ENCODE results near the gene TADA2B.

TADA2B gene, protein sequence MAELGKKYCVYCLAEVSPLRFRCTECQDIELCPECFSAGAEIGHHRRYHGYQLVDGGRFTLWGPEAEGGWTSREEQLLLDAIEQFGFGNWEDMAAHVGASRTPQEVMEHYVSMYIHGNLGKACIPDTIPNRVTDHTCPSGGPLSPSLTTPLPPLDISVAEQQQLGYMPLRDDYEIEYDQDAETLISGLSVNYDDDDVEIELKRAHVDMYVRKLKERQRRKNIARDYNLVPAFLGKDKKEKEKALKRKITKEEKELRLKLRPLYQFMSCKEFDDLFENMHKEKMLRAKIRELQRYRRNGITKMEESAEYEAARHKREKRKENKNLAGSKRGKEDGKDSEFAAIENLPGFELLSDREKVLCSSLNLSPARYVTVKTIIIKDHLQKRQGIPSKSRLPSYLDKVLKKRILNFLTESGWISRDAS

DNA sequence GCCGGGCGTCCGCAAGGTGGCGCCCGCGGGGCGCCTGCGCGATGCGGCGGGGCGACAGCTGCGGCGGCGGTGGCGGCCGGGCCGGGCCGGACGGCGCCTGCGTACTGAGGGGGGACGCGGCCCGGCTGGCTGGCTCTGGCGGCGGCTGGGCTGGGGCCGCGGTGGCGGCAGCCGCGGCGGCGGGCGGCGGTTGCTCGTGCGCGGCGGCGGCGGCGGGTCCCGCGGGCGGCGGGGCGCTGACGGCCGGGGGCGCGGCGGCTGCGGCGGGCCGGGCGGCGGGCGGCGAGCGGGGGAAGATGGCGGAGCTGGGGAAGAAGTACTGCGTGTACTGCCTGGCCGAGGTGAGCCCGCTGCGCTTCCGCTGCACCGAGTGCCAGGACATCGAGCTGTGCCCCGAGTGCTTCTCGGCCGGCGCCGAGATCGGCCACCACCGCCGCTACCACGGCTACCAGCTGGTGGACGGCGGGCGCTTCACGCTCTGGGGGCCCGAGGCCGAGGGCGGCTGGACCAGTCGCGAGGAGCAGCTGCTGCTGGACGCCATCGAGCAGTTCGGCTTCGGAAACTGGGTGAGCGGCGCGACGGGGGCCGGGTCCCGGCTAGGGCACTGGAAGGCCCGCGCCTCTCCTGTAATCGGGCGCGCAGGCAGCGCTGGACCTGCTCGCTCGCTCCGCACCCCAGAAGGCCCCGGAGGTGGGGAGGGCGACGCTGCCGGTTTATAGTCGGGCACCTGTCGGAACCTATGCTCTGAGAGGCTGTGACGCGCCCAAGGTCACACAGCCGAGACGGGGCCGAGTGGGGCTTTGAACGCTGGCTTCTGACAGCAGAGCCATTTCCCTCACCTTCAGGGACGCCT, at the start of gene TADA2B:
TSS of gene TADA2B (plus strand) at position 89 of the 853 bp plus-strand sequence. CDS start at position 297, 208 bp downstream.
- DNase-seq = peak in 3 of 4 experiments; percentile 50 to 58 (median 54)

DNA sequence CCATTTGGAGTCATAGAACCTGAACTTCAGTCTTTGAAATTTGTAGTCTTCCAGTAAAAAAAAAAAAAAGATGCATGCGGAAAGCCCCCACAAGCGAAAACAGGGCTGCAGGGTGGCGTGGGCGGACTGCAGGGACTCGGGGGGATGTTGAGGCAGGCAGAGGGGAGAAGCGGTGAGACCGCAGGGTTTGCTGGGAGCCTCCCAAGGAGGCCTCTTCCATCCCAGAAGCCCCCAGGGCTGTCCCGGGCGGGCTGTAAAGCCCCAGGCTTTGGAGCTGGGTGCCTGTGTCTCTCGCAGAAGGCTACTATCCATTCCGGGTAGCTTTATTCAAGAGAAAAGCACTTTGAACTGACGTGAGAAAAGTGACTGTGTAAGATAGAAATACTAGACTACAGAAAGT, 46.7 kb upstream of the TADA2B start:
- no peak for DNase-seq

DNA sequence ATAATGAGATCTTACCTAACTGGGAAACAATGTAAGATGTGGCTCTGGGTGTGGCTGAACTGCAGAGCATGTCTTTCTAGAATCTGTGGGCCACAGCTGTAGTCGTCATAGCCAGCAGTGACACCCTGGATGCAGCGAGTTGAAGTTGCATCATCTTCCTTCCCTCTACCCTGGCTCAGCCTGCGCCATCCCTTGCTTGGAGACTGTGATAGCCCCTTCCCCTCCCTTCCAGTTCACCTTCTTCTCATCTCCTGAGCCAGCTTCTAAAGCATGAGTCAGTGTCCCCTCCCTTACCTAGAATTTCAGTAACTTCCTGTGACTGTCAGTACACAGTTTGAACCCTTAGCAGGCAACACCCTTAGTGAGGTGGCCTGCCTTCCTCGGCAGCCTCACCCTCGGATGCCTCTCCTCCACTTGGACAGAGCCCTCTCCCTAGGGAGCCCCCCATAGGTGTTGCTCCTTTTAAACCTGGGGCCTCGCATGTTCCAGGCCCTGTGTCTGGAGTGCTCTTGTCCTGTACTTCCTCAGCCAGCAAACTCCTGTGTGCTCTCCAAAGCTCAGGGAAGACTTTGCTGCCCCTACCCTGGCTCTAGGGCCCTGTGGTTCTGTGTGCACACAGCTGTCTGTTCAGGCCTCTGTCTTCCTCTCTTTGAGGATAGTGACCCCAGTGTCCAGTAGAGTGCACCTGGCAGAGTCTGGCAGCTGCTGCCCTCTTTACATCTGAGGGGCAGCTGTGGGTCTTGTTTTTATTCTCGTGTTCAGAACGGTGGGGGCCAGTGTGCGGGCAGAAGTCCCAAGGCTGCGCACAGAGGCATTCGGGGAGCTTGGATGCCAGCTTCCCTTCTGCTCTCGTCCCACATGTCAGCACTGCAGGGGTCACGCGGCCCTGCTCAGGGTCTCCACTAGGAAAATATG, 43.7 kb upstream of the TADA2B start:
- no peak for DNase-seq

DNA sequence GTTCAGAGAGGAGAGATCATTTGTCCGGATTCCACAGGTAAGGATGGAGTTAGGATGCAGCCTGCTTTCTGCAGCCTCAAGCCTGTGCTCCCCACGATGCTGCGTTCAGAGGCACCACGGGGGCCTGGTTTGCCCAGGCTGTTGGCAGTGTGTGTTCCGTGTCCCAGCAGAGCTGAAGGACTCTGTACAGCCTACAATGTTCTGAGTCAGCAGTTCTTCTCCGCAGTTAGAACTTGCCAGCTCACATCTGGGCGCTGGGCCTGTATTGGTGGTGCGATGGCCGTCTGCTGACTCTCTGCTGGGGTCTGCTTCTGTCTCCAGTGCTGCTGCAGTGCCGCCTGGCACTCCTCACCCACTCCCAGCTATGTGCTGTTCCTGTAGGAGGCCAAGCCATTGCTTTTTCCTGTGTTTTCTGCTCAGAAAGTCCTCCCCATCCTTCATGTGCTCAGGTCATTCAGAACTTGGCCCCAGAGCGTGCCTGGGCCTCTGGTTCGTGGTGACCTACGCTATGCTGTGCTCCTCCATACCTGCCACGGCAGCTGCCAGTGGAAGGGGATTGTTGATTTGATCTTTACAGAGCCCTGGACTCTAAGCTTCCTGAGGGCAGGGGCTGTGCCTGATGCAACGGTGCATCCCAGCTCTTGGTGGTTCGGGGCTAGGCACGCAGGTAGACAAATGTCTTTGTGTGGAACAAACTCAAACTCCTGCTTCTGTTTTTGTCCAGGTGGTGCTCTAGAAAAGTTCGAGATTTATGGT, 42.6 kb upstream of the TADA2B start:
- DNase-seq = no peak

DNA sequence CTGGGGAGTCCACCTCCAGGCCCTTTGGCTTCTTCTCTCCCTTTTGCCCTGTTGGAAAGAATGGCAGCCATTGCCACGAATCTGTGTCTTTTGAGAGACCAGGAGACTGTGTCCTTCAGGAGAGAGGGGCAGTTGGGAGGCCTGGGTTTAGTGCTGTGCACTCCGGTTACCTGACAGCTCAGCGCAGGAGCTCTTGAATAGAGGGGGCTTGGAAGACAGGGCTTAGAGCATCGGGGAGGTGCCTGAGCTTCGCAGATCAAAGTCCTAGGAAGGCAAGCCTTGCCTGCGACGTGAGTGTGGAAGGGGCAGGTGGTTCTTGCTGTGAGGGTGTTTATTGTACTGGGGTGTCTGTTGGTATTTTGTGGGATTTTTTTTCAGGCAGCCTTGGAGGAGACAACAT, 41.9 kb upstream of the TADA2B start:
- DNase-seq = no peak

DNA sequence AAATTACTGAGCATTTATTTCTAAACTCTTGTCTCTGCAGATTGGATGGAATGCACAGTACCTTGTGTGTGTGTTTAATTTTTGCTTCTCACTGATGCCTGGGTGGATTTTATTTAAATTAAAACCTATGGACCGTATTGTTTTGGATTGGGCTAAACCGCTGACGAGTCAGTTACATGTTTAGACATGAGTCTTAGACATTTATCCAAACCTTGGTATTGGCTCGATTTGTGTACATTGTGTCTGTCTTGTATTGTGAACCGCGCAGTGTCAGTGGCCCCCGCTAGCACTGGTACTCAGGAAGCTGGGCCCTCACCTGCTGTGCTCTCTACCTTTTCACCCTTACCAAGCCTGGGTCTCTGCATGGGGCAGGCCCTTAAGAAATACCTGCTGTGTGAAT, 40.8 kb upstream of the TADA2B start:
- DNase-seq = no peak

DNA sequence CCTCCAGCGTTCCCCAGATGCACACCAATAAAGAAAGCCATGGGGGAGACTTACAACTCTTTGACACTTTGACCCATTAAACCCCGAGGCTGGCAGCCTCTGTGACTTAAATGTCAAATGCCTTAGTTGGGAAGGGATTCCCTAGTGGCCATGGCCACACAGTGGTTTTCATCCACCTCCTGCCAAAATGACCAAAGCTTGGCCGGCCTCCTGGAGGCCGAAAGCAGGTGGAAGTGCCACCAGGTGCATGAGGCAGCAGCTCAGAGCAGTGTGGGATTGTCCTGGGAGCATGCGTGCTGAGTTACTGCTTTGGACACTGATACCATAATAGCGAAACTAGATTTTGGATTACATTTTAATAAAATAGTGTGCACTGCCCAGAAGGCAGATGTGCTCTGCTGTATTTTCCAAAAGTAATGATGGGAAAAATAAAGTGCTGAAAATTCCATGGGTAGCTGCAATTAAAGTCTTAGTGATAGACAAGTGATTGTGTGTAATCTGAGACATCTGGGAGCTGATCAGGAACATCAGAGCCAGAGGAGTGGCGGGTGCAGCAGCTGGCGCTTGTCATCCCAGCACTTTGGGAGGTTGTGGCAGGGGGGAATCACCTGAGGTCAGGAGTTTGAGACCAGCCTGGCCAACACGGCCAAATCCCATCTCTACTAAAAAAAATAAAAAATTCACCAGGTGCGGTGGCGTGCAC, 39.8 kb upstream of the TADA2B start:
- DNase-seq = no peak

DNA sequence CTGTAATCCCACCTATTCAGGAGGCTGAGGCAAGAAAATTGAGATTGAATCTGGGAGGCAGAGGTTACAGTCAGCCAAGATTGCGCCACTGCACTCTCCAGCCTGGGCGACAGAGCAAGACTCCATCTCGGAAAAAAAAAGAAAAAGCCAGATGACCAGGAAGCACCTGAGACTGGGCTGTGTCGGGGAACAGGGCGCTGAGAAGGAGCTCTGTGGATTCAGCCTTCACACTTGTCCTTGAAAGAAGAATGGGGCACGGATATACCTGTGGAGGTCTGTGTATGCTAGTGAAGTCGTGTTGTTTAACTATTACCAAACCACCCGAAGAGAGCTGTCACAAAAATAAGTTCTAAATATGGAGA, 39.3 kb upstream of the TADA2B start:
- no peak for DNase-seq

DNA sequence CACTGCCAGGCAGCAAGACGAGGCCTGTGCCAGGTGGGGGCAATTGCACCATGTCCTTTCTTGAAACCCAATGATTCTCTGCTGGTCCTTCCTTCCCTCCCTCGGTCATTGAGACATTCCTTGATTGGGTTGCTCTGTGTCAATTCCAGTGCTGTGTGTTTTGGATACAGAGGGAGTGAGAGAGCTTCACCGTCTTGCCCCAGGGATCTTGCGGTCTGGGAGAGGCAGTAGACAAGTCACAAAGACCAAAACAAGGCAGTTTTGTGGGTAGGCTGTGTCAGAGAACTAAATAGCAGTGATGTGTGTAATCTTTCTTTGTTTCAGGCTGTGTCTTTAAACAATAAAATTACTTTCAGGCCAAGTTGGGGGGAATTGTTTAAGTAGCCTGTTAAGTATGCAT, 38.8 kb upstream of the TADA2B start:
- no peak for DNase-seq

DNA sequence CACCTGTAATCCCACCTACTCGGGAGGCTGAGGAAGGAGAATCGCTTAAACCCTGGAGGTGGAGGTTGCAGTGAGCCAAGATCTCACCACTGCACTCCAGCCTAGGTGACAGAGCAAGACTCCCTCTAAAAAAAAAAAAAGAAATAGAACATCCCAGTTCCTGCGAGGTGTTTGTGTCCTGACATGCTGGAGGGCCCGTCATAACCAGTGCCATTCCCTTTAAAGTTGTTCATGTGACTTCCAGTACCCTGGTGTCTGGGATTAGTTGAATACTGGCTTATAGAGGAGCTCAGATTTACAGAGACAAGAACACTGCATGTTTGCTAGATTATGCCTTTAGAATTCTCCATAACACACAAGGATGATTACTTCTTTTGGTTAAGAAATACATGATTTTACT, 37.6 kb upstream of the TADA2B start:
- DNase-seq = no peak

DNA sequence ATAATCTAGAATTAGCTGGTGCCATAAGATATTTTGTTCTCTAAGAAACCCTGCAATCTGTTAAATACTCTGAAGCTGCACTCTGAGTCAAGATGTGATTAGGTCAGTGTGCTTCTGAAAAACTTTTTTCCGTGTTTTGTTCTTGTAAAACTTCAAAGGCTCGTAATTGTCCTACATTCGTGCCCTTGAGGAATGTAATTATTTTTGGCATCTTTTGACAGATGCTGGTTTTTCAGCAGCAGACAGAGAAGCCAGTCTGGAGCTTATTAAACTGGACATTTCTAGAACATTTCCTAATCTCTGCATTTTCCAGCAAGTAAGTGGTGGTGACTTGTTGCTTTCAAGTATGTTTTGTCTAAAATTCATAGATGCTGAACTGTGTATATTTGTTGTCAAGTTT, 36.8 kb upstream of the TADA2B start:
- DNase-seq = no peak

DNA sequence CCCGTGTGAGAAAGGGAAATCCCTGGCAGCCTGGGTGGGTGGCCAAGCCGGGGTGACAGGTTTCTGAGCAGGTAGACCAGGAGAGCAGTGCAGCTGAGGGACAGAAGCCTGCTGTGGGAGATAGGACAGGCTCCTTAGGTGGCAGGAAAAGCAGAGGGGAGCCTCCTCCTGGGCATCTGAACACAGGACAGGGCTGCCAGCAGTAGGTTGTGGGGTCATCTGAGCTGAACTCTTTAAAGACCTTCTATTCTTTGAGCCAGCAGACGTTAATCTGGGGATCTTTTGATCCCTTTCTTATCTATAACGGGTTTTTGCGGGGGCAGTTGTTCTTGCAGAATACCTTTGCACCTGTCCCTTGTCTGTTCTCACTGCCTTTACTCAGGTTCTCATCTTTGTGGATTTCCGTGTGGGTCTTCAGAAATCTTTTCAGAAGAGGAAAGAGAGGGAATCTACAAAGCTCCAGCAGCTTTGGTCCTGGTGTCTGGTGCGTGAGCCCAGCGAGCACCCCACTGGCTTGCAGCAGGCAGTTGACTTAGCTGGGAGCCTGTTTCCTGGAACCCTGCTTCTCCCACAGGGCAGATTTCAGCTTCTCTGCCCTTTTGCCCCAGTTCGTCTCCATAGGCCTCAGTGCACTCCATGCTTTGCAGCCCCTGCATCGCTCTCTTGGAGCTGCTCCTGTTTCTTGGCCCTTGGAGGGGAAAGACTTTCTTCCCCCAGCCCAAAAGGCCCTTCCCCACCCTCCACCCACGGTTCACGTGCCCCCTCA, 35.8 kb upstream of the TADA2B start:
- DNase-seq = no peak

DNA sequence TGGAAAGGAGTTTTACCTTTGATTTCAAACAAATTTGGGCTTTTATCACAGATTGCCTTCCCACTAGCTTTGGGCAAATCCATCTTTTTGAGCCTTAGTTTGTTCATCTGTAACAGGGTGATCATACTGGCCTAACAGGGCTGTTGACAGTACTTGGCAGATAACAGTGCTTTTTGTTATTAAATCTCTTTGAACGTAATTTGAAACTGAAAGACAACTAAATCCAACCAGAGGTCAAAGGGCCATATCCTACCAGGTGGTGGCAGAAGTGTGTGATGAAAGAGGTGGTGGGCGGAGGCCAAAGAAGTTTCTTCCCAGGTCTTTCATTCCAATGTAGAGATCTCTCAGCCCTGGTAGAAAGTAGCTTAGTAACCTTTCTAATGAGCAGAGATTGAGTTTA, 35.2 kb upstream of the TADA2B start:
- no peak for DNase-seq

DNA sequence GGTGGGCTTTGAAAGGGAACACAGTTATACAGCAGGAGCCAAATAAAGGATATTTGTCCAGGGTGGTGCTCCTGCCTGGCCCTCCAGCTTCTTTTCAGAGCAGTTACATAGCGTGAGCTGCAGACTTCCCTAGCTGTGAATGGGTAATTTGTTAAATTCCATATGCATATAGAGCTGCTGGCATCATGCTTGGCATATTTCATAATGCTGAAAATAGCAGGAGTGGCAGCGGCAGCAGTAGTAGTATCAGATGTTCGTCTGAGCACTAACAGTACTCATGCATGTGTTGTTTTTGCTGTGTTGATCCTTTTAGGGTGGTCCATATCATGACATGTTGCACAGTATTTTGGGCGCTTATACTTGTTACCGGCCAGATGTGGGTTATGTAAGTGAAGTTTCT, 33.6 kb upstream of the TADA2B start:
- DNase-seq = no peak

DNA sequence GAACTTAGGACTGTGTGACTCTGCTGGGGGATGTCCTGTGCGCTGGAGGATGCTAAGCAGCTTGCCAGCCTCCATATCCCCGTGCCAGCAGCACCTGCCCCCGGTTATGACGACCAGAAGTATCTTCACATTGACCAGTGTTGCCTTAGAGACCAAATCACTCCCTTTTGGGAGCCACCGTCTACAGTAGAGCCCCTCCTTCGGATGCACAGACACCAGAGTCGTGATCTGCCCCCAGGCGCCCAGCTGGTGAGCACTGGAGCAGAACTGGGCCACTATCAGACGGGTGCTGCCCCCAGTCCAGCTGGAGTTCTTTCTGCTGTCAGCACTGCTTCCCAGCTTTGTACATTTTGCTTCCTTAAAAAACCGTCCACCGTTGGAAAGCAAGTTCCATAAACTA, 30.0 kb upstream of the TADA2B start:
- no peak for DNase-seq

DNA sequence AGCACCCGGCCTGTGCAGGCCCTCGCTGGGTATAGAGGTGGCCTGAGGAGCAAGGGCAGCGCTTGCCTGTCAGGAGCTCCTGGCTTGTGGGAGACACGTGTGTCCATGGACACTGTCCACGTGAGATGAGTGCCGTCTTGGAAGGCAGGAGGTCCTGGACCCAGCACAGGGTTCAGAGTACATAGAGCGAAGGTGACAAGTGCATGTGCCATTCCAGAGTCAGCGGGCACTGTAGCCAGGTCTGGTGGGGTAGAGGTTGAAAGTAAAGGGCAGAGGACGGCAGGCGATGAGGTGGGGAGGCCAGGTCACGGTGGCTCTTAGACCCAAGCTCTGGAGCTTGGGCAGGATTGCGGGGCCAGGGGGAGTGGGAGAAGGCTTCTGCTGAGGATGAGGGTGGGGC, 28.4 kb upstream of the TADA2B start:
- no peak for DNase-seq

DNA sequence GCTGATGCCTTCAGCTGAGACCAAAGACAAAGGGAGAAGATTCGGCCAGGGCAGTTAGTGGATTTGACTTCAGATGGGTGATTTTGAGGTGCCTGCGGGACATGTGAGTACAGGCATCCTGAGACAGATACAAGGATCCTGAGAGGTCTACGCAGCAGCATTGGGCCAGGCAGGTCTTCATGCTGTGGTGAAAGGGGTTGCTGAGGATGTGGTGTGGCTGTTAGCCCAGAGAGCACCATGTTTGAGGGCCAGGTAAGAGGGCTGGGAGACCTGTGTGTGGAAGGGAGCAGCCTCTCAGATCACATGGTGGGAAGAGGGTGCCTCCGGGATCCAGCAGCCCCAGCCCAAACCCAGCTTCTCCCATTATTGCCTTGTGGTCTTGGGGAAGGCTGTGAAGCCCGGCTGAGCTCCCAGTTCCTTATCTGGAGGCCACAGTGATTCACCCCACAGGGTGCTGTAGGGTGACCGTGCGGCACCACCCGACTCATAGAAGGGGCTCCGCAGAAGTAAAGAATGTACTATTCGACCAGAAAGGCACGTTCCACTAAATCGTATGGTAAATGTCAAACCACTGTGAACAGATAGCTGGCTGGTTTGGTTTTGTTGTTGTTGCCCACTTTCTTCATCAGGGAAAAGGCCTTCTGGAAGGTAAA, 27.7 kb upstream of the TADA2B start:
- no peak for DNase-seq

DNA sequence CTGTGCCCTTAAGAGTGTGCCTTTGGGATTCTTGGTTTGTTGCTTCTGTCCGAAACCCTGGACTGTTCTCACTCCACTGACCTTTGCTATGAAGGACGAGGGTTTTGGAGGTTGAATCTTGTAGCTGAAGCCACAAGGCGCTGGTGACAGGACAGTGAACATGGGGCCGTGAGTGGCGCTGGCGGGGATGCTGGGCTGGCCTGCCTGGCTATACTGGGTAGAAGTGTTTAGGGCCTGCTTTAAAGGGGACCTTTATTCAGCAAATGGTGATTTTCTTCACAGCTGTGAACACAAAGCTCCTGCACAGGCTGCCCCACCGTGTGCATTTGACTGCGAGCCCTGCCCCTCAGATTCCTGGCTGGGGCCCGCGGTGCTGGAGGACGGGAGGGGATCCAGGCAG, 27.1 kb upstream of the TADA2B start:
- no peak for DNase-seq

DNA sequence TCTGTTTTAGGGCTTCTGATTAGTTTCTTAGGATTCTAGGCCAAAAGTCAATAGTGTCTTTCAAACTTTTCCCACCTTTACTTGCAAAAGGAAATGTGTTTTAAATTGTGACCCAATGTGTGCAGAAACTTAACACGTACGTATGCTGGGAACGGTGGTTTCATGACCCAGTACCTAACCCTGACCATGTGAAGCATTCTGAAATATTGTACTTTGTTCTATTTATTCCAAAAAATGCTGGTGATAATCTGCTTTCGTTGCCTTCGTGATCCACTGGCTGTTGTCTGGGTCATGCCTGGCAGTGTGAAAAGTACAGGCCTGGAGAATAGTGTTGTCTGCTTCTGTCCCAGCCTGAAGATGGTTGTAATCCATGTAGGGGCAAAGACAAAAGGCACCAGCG, 26.7 kb upstream of the TADA2B start:
- DNase-seq = no peak

DNA sequence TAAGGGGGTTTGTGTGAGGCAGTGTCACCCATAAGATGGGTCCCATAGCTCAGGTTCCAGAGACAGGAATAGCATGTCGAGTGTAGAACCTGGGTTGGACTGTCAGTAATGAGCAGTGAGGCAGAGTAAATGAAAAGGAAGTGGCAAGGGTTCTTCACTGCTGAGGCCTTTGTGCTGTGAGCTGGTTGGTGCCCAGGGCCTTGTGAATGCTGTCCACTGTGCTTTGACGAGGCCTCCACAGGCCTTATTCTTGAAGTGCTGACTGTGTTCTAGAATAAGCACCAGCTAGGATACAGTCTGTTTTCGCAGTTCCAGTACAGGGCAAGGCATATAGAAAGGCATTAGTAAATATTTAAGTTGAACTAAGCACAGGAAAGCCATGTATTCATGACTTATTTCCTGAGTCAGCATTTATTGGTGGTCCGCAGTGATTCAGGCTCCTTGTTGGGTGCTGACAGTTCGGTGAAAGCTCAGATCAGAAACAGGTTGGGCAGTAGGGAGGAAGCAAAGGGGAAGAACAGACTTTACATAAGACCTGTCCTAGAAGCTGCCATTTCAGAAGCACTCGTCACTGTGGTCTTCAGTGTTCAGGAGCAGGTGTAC, 25.6 kb upstream of the TADA2B start:
- no peak for DNase-seq

Data from activated naive CD4-positive, alpha-beta T cell (primary cell).